D721Med (cell line): ENCODE data around the gene RPS2.
A peak's percentile ranks its signal among the peaks of the same experiment; 100 is the strongest.

Experiments
- DNase-seq: peaks from one replicate; pipeline ENCODE4 v3.0.0; 2011; ENCODE audit warnings: low spot score; ENCODE audit not compliant: insufficient read length
- FAIRE-seq: peaks from 2 replicates; lab custom pipeline; 2011; peaks lifted over from hg19 to GRCh38; lab: Jason Lieb, UNC
- CTCF ChIP-seq: IDR thresholded peaks from 2 replicates; pipeline ENCODE4 v1.5.1; 2012; ENCODE audit warnings: mild to moderate bottlenecking, control low read depth; ENCODE audit not compliant: insufficient read depth; ENCODE audit errors: missing control alignments

RPS2 gene

DNA sequence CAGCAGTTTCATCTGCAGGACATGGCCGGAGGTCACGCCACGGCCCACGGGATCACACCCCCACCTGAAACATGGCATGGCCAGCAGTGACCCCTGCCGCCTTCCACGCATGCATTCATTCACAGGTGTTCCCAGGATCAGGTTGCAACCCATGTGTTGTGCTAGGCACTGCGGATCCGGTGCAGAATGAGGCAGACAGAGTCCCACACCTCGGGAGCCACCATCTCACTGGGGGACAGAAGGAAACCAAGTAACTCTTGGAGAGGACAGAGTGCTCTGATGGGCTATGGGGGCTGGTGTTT is 17.3 kb downstream of the RPS2 start:
- FAIRE-seq = no peak
- no peak for TF ChIP-seq CTCF

GRCh38 chr16:1946495-1947368 is 17.9 kb downstream of the RPS2 start:
- no peak for FAIRE-seq
- no peak for TF ChIP-seq CTCF
- no peak for DNase-seq

More for the DNA sequence above, 17.3 kb downstream of the RPS2 start:
- no peak for DNase-seq

DNA sequence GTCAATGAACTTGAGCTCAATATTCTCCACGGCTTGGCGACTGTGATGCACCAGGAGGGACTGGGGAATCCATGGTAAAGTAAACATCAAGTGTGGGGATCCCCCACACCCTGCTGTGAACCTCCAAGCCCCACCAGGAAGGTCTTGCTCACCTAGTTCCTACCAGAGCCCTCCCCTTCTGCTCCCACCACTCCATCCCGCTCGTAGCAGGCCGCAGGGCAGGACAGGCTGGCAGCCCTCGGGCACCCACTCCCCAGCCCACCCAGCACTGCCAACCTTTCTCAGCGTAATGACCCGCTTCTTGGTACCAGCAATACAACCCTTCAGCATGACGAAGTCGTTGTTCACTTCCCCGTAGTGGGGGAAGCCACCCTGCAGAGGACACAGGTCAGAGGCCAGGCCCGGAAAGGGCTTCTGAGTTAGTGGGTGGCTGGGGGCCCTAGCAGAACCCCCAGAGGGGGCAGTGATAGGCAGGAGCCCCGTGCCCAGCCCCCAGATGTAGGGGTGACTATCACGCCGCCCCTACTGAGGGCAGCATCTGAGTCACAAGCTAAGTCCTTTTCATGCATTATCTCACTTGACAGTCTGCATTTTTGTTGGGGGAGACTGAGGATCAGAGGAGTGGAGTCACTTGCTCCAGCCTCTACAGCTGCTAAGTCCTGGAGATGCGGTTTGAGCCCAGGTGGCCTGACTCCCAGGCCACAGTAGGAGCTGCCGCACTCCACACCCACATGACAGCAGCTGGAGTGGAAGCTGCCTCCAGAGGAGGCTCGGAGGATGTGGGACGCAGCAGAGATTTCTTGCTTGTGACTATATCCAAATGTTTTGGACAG is 18.9 kb downstream of the RPS2 start:
- no peak for TF ChIP-seq CTCF
- DNase-seq (no peak), FAIRE-seq (no peak)

GRCh38 chr16:1944612-1945199 is 19.9 kb downstream of the RPS2 start:
- FAIRE-seq (no peak), DNase-seq (no peak)
- no peak for TF ChIP-seq CTCF

- TF ChIP-seq CTCF = no peak
- FAIRE-seq (no peak), DNase-seq (peak; percentile 99)
Measured at GRCh38 chr16:1942810-1943726, 21.6 kb downstream of the RPS2 start, which contains the start of gene MSRB1. Gene MSRB1 (minus strand): TSS chr16:1943199. CDS start chr16:1943156, 43 bp downstream.

DNA sequence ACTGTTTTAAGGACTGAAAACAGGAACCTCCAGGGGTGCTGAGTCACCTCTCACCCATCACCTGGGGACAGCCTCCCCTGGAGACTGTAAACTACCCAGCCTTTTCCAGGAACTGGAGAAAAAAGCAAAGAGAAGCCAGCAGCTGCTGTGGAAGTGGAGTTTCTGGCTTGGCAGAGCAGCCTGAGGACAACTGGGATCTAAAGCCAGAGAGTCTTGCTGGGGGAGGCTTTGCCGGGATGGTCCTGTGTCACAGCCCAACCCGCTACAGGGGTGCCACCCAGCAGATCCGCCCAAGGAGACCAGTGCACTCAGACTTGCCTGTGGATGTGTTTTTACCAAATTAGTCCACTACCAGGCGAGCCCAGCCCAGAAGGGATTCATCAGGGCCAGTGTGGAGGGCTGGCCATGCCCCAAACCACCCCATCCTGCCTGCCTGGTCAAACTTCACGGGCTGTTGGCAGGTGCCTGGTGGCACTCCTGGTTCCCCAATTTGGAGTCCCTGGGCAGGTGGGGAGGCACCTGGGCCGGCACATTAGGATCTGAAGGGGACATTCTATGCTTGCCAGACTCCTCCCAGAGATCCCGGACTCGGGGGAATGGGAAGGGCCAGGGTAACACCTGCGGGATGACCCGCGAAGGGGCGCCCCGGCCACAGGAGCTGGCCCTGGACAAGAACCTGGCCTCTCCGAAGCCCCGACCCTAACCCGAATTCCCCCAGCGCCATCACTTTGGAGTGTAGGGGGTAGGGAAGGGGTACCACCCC is 22.4 kb downstream of the RPS2 start:
- TF ChIP-seq CTCF = no peak
- DNase-seq = no peak
- no peak for FAIRE-seq
